HG02981 (cell line): Measurements from ENCODE around the gene KRTAP10-4.
"Not testable (repeated sequence)": the region's sequence is repeated elsewhere in the genome, so short reads cannot be mapped to it uniquely, and the experiment has no call there.

Experiments used
- ATAC-seq: cut with Tn5 transposase; IDR thresholded peaks from one replicate; pipeline ENCODE4 v1.9.1; 2021; ENCODE audit warnings: mild to moderate bottlenecking, moderate library complexity; ENCODE audit not compliant: unreplicated experiment

The KRTAP10-4 gene

DNA sequence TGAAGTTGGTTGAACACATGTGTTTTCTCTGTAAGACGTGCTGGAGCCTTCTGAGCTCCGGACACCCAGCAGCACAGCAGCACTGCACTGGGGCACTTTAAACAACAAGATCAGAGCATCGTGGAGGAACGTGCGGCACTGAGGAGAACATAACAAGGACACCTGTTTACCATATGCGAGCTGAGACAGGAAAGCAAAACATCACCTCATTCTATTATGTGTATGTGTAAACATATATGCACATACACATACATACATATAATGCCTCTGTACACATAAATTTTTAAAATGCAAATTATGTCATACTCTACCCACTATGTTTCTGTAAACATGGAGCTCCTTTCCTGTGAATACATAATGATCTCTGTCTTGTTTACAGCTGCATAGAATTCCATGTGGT lies 22.0 kb downstream of the KRTAP10-4 start:
- ATAC-seq = no peak

DNA sequence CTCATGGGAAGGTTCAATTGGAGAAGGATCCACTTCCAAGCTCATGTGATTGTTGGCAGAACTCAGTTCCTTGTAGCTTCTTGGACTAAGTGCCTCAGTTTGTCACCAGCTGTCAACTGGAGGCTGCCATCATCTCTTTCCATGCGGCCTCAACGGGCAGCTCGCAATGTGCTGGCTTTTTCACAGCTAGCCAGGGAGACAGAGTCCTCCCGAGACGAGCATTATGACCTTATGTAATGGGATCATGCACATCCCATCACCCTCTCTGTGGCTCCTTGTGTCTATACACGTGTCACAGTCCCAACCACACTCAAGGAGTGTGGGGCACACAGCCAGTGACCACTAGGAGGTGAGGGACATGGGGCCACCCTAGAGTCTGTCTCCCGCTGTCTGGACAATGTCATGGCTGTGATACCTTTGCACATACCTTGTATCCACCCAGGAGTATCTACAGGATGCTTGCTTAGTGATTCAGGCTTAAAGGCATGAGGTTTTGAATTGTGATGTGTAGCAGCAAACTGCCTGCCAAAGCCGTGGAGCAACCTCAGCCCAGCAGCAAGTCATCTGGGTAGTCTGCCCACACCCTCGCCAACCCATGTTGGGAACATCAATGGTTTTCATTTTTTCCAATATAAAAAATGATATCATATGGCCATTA lies 22.7 kb downstream of the KRTAP10-4 start:
- no peak for ATAC-seq

GRCh38 chr21:44598061-44598460 lies 24.5 kb downstream of the KRTAP10-4 start:
- ATAC-seq = no peak

DNA sequence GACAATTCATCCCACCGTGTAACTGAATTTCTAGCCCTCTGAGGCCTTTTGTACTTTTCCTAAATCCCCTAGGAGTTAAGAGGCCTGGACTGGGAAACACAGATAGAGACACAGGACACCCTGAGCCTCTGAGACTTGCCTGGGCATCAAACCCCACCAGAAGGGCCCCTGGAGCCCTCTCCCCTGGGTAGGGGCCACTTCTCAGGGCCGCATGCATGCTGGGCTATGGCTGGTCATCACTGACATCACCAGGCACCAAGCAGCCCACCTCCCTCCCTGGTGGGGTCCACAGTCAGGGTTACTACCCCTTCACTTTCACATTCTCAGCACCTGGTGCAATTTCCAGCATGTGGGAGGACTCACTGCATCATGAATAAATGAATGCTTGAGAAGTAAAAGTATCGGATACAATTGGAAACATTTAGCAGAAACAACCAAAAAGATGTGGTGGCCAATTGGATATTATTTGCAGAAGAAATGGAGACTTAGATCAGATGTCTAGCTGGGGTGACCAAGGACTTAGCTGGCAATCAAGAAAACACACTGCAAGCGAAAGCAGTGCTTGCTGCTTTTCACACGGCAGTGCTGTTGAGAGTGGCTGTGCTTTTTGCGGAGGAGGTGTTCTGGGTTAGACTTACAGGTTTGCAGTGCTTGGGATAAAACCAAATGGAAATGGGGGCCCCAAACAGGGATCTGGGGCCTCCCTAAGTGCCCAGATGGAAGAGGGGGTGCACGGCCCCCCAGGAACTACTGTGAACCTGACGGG lies 25.9 kb downstream of the KRTAP10-4 start:
- ATAC-seq = no peak

DNA sequence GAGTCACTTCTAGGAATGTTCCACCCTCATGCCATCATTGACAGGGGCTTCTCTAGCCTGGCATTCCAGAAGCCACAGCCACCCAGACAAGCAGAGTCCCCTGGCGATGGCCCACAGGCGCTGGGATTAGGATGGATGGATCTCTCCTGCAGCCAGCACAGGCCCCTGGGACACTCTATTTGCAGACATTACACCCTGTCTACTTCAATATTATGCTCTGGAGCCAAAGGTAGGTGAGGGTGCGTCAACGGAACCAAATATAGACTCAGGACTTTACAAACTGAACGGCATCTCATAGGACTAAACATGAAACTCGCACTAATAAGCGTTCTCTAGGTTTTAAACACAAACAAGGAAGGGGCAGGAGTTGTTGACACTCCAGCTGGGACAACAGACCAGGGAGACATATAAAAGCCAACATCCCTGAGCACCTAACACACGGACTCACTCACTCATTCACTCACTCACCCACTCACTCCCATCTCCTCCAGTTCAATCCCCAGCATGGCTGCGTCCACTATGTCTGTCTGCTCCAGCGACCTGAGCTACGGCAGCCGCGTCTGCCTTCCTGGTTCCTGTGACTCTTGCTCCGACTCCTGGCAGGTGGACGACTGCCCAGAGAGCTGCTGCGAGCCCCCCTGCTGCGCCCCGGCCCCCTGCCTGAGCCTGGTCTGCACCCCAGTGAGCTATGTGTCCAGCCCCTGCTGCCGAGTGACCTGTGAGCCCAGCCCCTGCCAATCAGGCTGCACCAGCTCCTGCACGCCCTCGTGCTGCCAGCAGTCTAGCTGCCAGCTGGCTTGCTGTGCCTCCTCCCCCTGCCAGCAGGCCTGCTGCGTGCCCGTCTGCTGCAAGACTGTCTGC lies 26.8 kb downstream of the KRTAP10-4 start, which contains the start of gene KRTAP10-7:
Gene KRTAP10-7, plus strand, starts transcription at position 480 of the 861 bp plus-strand sequence. Its CDS starts 25 bp downstream, at position 505.
- ATAC-seq = not testable (repeated sequence)

GRCh38 chr21:44601091-44601490 lies 27.6 kb downstream of the KRTAP10-4 start:
- ATAC-seq = not testable (repeated sequence)

GRCh38 chr21:44601596-44602462 lies 28.3 kb downstream of the KRTAP10-4 start:
- no peak for ATAC-seq

DNA sequence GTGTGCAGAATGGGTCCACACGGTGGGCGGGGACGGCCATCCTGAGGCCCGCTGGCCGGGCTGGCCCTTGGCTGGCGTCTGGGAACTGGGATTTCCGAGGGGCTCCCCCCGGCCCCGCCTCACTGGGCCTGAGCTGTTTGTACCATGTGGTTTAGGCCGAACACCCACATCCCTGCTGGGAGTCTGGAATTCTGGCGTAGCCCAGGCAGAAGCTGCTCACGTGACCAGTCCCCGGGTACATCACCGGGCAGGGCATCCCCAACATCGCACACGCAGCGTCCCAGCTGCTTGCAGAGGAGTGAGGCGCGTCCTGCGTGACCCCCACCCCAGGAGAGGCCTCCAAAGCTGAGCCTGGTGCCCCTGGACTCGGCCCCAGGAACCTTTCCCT lies 28.9 kb downstream of the KRTAP10-4 start:
- ATAC-seq = no peak

DNA sequence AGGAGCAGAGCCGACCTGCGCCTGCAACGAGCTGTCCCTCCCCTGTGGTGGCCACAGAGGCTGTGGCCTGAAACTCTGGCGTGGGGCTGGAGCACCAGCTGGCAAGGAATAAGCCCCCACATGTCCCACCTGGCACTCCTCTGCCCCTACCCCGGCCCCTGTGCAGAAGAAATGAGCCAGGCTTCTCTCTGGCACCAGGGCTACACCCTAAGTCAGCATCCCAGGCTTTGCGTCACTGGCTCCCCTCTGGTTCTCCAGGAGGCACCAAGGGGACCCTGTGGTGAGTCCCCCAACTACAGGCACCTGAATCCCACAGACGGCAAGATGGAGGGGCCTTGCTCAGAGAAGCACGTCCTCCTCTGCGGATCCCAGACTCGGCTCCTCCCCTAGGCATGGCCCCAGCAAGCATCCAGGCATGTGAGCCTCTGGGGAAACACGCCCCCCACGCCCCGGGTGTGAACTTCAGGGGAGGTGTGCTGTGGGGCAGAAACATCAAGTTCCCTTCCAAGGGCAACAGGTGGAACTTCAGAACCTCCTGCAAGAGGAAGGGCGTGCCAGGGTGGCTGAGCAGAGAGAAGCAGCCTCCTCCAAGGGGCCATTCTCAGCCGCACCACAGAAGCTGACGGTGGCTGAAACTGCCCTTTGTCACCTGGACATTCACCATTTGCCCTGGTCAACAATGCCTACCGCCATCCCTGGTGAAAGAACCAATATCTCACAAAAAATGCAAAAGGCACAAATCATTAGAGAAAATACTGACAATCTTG lies 29.8 kb downstream of the KRTAP10-4 start:
- no peak for ATAC-seq

DNA sequence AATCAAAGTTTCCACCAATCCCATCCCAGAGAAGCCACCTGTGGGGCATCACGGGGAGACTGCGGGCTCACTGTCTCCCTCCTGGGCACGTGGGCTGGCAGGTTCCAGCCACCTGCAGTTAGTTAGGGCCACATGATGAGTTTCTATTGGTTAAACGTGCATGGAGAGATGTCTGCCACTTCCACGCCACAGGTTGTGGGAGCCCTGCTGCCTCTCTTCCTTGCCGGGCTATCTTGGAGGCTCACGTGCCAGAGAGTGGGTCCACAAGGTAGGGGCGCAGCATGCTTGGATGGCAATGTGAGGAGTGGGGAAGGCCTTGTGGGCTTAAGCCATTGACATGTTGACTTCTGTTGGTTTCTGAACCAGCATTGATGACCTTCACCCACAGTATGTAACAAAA lies 30.4 kb downstream of the KRTAP10-4 start:
- ATAC-seq = no peak

- no peak for ATAC-seq
Measured at GRCh38 chr21:44606495-44606894, 33.0 kb downstream of the KRTAP10-4 start.

GRCh38 chr21:44609193-44609592 lies 35.7 kb downstream of the KRTAP10-4 start:
- ATAC-seq = no peak

- ATAC-seq = not testable (repeated sequence)
Measured at GRCh38 chr21:44610157-44610843, 36.8 kb downstream of the KRTAP10-4 start.

DNA sequence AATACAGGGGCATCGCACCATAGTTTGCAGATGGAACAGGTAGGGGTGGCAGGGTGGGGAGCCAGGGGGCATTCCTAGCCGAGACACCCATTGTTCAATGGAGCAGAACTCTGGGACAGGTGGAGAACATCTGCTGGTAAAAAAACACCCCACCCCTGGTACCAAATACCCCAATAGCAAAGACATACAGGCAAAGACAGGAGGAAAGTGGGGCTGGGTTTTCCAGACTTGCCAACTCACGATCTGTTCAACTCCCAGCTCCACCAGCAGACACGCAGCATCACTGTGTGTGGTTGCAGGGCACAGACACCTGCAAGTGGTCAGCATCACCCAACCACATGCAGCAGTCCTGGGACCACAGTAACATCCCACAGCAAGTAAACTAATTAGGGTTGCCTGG lies 38.0 kb downstream of the KRTAP10-4 start:
- no peak for ATAC-seq

- ATAC-seq = no peak
Measured at GRCh38 chr21:44612029-44612486, 38.5 kb downstream of the KRTAP10-4 start, which contains the start of gene KRTAP10-8. Gene KRTAP10-8 (plus strand): TSS chr21:44612079. CDS start chr21:44612101, 22 bp downstream.

DNA sequence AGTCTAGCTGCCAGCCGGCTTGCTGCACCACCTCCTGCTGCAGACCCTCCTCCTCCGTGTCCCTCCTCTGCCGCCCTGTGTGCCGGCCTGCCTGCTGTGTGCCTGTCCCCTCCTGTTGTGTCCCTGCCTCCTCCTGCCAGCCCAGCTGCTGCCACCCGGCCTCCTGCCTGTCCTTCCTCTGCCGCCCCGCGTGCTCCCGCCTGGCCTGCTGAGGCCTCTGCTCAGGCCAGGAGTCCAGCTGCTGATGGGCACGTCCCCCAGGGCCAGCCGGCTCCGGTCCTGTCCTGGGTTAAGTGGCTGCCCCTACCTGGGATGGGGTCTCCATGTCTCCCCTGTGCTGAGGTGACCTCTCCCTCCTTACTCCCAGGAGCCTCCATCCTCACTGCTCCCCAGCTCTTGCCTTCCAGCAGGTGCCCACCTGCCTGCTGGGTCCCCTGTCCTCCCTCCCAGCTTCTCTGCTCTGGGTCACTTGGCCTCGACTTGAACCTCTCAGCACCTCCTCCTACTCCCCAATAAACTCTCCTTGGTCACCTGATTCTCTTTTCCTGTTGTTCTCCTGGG lies 39.2 kb downstream of the KRTAP10-4 start:
- no peak for ATAC-seq

- no peak for ATAC-seq
Measured at GRCh38 chr21:44613386-44614155, 40.0 kb downstream of the KRTAP10-4 start.

GRCh38 chr21:44614161-44614631 lies 40.7 kb downstream of the KRTAP10-4 start:
- ATAC-seq = no peak
